Measurements from ENCODE around the gene BTD.

GRCh38 chr3:15649858-15650257, 48.3 kb downstream of the BTD start:
- TF ChIP-seq POLR2A (IDR thresholded peaks at IDR 0.05; ENCODE audit: low read length): no peak
- TF ChIP-seq GATA1 (IDR thresholded peaks at IDR 0.05; ENCODE audit: low read depth, low read length): no peak

Measured in erythroblast (primary cell).